Calu3 (cell line): ENCODE data around the gene LCN6. TPM values are rescaled to one million over a fixed set of nuclear protein-coding genes. Genes with fewer than 3 reads are reported as not detected.

ENCODE experiments used
- BruUV-seq: library from RNA; stranded (reverse); fragments of 400-500 nt; replicated peaks from 2 replicates; lab custom pipeline; 2021; lab: Mats Ljungman, UMichigan
- CTCF ChIA-PET: fragments of 300-600 bp; sonication (Branson Sonifier 250); formaldehyde crosslinking; loops from one replicate; lab custom pipeline; 2022; ENCODE audit warnings: antibody characterized with exemption; lab: Charles Lee
- DNase-seq: peaks from one replicate; pipeline ENCODE4 v3.0.0; 2022
- H3K27ac Mint-ChIP-seq: one replicate; pipeline ENCODE4 v1.8.0; 2022; ENCODE audit warnings: mixed read lengths; ENCODE audit not compliant: unreplicated experiment
- H3K27me3 Mint-ChIP-seq: one replicate; pipeline ENCODE4 v1.8.0; 2022; ENCODE audit warnings: mixed read lengths; ENCODE audit not compliant: unreplicated experiment
- H3K36me3 Mint-ChIP-seq: one replicate; pipeline ENCODE4 v1.8.0; 2022; ENCODE audit warnings: mild to moderate bottlenecking, moderate library complexity, mixed read lengths; ENCODE audit not compliant: insufficient read depth, unreplicated experiment
- H3K4me1 Mint-ChIP-seq: one replicate; pipeline ENCODE4 v1.8.0; 2022; ENCODE audit warnings: mild to moderate bottlenecking, low read depth, mixed read lengths; ENCODE audit not compliant: unreplicated experiment
- H3K4me3 Mint-ChIP-seq: one replicate; pipeline ENCODE4 v1.8.0; 2022; ENCODE audit warnings: mild to moderate bottlenecking, low read depth, moderate library complexity, mixed read lengths; ENCODE audit not compliant: unreplicated experiment
- H3K9me3 Mint-ChIP-seq: one replicate; pipeline ENCODE4 v1.8.0; 2022; ENCODE audit warnings: low read depth, mixed read lengths; ENCODE audit not compliant: unreplicated experiment
- CTCF ChIP-seq: fragments of 200-600 bp; IDR thresholded peaks from one replicate; pipeline ENCODE4 v1.8.0; 2022; ENCODE audit warnings: antibody characterized with exemption; ENCODE audit not compliant: unreplicated experiment
- intact Hi-C: fragments of 100-400 bp; cut with micrococcal nuclease; formaldehyde crosslinking; loops from one replicate; pipeline ENCODE4 v1.10.0; 2022; ENCODE audit not compliant: unreplicated experiment
- total RNA-seq: library from RNA; stranded (reverse); gene quantifications from 2 replicates; pipeline ENCODE4 v1.2.3, GENCODE V29; 2022

LCN6 gene
- total RNA-seq, 1 experiment from 2014 or later, result not detected

- Mint-ChIP-seq H3K36me3 (no peaks in the 10 kb centered on the region), H3K27me3 (peaks cover 64% of the 10 kb centered on the region), H3K4me3 (no peak overlapping the region), H3K4me1 (no peaks in the 10 kb centered on the region), H3K27ac (no peak overlapping the region), H3K9me3 (peaks cover 4% of the 10 kb centered on the region)
- DNase-seq, result no peak
- intact Hi-C loops, result no loop called here
- TF ChIP-seq CTCF, result no peak
- CTCF ChIA-PET, result no interaction called here
- BruUV-seq, result no TSS peak
Measured at GRCh38 chr9:136750526-136750925, 2.2 kb upstream of the LCN6 start.

GRCh38 chr9:136748666-136749611 lies 614 bp upstream of the LCN6 start:
- no TSS peak for BruUV-seq
- peaks cover 64% of the 10 kb centered on the region for H3K27me3 Mint-ChIP-seq
- intact Hi-C loops, result no loop called here
- CTCF ChIA-PET, result no interaction called here
- H3K27ac Mint-ChIP-seq, result no peak overlapping the region
- TF ChIP-seq CTCF, result no peak
- no peaks in the 10 kb centered on the region for H3K36me3 Mint-ChIP-seq
- DNase-seq, result no peak
- H3K4me1 Mint-ChIP-seq, result no peaks in the 10 kb centered on the region
- H3K9me3 Mint-ChIP-seq, result peaks cover 4% of the 10 kb centered on the region
- no peak overlapping the region for H3K4me3 Mint-ChIP-seq

- no peak for DNase-seq
- Mint-ChIP-seq H3K27me3 (peaks cover 72% of the 10 kb centered on the region), H3K36me3 (no peaks in the 10 kb centered on the region), H3K4me3 (no peak overlapping the region), H3K4me1 (no peaks in the 10 kb centered on the region), H3K27ac (no peak overlapping the region), H3K9me3 (peaks cover under 1% of the 10 kb centered on the region)
- no TSS peak for BruUV-seq
- intact Hi-C loops, result no loop called here
- TF ChIP-seq CTCF, result no peak
- CTCF ChIA-PET, result no interaction called here
Measured at GRCh38 chr9:136747161-136748060, 914 bp downstream of the LCN6 start.

- intact Hi-C loops, result no loop called here
- Mint-ChIP-seq H3K4me1 (no peaks in the 10 kb centered on the region), H3K9me3 (no peaks in the 10 kb centered on the region), H3K27ac (no peak overlapping the region), H3K4me3 (no peak overlapping the region), H3K27me3 (peaks cover 71% of the 10 kb centered on the region), H3K36me3 (no peaks in the 10 kb centered on the region)
- BruUV-seq, result no TSS peak
- DNase-seq, result no peak
- CTCF ChIA-PET, result no interaction called here
- TF ChIP-seq CTCF, result no peak
Measured at GRCh38 chr9:136746621-136747020, 1.7 kb downstream of the LCN6 start.
